Putamen (tissue), 1 donor: ENCODE data around the gene ROPN1.
"Not testable (repeated sequence)": the region's sequence is repeated elsewhere in the genome, so short reads cannot be mapped to it uniquely, and the experiment has no call there.

Experiments
- DNase-seq: peaks from one replicate; pipeline ENCODE4 v3.0.0-alpha.2; 2016; ENCODE audit warnings: low spot score

Gene ROPN1

GRCh38 chr3:123993818-123994217, 1.9 kb upstream of the ROPN1 start:
- no peak for DNase-seq

DNA sequence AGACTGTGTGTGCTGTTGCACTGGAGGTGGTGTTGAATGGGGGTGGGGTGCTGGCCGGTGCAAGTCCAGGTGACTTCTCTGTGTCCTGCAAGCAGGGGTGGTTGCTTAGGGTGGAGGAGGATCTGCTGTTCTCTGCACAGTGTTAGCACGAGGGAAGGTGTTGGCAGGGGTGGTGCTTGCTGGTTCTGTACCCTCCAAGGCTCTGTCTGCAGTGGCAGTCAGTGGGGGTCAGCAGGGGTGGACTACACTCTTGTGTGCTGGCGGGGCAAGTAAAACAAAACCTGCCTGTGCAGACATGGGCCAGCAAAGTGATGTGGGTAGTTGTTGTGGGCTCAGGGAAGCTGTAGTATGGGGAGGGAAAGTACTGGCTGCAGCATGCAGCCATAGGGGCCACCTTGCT, 5.5 kb downstream of the ROPN1 start:
- DNase-seq = no peak

GRCh38 chr3:123984957-123985356, 7.0 kb downstream of the ROPN1 start:
- no peak for DNase-seq

DNA sequence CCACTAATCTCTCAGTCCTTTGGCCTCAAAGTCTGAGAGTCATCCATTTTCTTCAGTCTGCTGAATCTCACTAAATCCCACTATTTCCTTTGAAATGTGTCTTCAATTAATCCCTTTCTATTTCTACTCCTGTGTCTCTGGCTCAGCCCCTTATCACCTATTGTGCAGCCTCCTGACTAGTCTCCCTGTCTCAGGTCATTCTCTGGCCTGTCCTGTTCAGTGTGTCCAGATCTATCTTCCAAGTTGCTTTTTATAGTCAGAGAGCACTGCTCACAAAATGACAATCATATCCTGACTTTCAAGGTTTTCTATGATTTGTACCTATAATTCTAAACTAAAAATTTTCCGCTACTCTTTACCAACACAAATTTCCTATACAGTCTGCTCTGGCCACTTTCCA, 7.6 kb downstream of the ROPN1 start:
- no peak for DNase-seq

DNA sequence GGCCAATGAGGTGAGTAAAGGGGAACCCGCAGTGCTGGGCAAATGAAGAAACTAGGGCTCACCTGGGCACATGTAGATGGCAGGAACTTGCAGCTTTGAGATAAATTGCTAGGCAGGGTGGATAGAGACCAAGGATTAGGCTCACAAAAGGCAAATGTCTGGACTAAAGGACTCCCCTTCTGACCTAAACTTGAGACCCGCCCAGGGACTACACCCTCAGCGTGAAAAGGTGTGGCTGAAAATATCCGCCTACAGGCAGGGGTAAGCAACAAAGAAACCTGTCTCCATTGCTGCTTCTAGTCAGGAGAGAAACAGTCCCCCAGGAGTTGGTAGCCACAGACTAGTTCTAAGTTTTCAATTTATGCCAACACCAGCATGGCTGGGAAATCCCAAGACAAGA, 10.6 kb downstream of the ROPN1 start:
- not testable (repeated sequence) for DNase-seq

DNA sequence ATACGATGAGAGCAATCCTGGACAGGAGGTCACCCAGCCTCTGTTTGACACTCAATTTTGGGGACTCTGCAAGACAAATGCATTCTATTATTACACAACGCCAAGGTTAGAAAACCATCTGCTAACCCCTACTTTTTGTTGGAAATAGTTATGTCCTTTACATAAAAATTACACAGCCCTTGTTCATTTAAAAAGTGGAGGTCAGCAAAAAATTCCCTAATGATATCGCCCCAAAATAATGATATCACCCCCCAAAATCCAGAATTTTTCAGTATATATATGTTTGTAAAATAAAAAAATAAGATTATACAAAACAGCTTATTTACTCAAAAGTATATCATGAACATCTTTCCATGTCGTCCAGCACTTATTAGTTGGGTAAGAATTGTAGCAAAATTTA, 11.4 kb downstream of the ROPN1 start:
- DNase-seq = no peak

- peak; percentile 53 for DNase-seq
These were observed 12.1 kb downstream of the ROPN1 start for GRCh38 chr3:123979525-123980501.

DNA sequence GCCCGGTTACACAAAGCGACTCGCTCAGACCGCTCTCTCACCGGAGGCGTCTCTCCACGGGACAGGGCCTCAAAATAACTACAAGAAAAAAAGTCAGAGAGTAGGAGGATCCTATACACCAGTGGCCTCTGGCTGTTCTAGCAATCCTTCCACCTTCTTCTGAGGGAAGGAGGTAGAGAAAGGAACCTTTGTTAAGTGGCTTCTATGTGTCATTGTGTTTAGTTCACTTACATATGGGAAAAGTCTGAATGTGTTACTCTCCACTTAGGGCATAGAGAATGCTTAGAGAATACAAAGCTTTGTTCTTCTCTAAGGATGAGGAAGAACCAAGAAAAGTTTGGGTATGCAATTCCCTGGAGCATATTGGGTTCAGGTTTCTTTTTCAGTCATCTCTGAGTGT, 15.0 kb downstream of the ROPN1 start:
- DNase-seq = not testable (repeated sequence)

DNA sequence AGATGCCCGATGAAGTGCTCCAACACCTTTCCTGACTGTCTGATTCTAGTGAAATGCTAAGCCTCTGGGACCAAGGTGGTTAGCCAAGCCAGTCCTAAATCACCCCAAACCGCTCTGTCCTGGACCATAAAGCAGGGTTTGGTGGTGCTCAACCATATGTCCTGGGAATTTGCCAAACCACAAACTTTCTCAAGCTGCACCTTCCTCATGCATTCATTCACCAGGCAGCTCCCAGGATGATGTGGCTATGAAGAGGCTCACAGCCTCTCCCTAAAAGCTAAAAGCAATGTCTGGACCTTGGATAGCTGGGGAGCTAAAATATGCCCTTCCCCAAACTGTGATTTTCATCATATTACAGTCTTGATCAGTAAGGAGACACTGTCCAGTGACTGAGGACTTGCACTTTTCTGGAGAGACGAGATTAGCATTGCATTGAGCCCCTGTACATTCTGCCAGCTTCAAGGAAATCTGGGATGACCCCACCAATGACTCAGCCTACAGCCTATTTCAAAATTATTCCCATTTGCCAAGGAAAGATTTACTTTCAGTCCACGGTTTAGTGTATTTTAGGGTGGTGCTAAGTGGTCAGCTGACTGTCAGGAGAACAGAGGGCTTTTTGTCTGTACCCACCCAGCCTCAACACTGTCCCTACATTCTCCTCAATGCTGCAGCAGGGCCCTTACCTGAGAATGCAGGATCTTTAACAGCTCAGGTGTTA, 15.6 kb downstream of the ROPN1 start:
- not testable (repeated sequence) for DNase-seq

- DNase-seq = not testable (repeated sequence)
These were observed 16.9 kb downstream of the ROPN1 start for GRCh38 chr3:123975030-123975429.

GRCh38 chr3:123971406-123971805, 20.5 kb downstream of the ROPN1 start:
- no peak for DNase-seq

DNA sequence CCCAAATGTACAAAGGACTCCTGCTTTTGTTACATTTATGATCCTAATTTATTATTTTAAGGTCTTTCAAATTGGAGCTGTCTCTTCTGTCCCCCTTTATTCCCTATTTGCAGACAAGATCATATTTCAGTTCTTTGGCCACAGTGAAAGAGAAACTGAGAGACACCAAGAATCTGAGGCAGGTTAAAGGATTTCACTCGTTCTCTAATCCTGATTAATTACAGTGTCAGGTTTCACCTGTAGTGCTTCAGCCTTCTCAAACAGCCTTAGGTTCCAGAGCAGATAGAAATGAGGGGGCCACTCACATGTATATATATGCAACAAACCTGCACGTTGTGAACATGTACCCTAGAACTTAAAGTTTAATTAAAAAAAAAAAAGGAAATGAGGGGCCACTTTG, 24.7 kb downstream of the ROPN1 start:
- not testable (repeated sequence) for DNase-seq

DNA sequence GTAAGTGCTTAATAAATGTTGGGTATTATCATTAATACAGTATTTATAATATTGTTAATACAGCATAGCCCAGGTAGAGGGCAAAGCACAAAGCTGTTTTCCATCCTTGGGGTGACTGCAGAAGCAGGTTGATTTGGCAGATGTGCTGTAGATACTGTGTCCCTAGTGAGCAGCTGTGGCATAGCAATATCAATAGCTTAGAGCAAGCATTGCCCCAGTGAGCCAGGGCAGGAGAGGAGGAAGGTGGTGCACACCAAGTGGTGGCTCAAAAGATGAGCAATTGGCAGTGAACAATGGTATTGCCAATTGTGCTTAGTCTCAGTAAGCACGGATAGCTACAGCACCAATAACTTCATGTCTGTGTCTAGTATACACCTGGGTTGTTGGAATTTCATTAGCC, 25.1 kb downstream of the ROPN1 start:
- DNase-seq = not testable (repeated sequence)

- DNase-seq = not testable (repeated sequence)
These were observed 27.1 kb downstream of the ROPN1 start for GRCh38 chr3:123964793-123965192.

DNA sequence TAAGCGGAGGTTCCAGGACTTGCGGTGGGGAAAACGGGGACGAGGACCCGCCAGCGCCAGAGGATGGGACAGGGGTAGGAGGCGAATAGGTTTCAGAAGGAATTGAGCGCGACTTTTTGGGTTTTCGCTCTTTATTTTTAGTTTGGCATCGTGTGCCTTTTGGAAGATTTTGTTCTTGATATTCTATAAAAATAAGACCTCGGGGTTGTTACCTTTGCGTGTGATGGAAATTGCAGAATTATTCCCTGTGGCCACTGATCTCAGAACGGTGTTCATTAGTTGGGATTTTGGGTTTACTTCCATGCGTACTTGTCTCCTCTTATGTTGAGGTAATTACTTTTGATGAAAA, 30.4 kb downstream of the ROPN1 start:
- DNase-seq = no peak

GRCh38 chr3:123960781-123961507, 31.0 kb downstream of the ROPN1 start, which contains the start of gene CCDC14:
TSS of gene CCDC14 (minus strand) at chr3:123961229. CDS start at chr3:123961173, 56 bp downstream.
- peak; percentile 86 for DNase-seq

DNA sequence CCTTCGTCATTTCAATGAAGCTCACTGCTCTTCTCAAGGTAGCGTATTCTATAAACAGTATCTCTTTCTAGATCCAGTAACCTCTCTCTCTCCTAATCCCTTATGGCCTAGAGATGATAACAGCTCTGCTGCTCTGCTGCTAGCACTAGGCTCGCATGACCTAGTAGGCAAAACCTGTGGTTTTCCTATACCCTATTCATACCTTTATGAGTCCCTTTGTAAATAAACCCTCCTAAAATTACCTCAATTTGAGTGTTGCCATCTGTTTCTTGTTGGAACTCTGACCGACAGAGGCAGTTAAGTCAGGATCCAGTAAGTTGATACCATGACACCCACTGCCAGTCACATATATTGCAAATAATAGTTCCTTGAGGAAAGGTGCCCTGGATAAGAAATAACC, 38.2 kb downstream of the ROPN1 start:
- DNase-seq = no peak

- no peak for DNase-seq
These were observed 38.9 kb downstream of the ROPN1 start for GRCh38 chr3:123952844-123953520.

DNA sequence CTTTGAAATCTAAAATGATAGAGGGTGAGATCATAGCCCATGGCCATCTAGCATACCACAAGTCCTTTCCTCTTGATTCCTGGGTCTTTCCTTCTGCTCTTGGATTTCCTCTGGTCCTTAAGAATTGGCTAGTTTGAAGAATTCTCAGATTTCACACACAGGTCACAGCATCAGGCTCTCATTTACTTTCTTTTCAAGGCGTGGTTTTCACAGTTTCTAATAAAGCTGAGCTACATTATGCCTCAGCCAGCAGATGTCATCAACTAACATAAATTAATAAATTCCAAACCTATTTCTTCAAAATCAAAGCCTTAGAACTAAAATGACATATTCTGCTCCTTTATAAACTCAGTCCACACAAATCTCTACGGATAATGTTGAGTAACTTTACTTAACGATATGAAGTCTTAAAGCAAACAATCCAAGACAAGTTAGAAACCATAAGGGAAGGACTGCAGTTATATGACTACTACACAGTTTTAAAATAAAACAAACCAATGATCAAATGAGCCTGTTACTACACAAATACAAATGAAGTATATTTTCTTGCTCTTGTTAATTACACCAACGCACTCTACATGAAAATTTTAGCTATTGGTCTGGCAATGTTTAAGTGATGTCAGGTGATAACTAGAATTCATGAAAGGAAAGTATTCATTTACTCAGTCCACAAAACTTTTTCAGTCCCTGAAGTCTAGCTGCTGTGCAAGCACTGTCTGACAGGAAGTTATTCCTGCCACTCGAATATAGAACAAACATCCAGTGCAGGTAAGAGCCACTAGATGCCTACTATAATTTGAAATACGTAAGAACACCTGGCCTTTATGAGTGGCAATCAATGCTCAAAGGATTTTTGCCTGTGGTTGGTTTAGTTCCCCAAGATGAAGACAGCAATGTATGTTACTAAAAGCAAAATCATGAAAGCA, 40.1 kb downstream of the ROPN1 start:
- no peak for DNase-seq

GRCh38 chr3:123949641-123950040, 42.3 kb downstream of the ROPN1 start:
- no peak for DNase-seq

- DNase-seq = no peak
These were observed 43.5 kb downstream of the ROPN1 start for GRCh38 chr3:123948449-123948848.
